ENCODE measurements around the gene GPATCH1. TPM values are rescaled to one million over a fixed set of nuclear protein-coding genes. Genes with fewer than 3 reads are reported as not detected.

Gene GPATCH1
- total and polyA plus RNA-seq, 2 of the 13 experiments (the other 11 are each of a cell fraction or from before 2014, with no cell fraction given) = 6.8 to 6.9 TPM

DNA sequence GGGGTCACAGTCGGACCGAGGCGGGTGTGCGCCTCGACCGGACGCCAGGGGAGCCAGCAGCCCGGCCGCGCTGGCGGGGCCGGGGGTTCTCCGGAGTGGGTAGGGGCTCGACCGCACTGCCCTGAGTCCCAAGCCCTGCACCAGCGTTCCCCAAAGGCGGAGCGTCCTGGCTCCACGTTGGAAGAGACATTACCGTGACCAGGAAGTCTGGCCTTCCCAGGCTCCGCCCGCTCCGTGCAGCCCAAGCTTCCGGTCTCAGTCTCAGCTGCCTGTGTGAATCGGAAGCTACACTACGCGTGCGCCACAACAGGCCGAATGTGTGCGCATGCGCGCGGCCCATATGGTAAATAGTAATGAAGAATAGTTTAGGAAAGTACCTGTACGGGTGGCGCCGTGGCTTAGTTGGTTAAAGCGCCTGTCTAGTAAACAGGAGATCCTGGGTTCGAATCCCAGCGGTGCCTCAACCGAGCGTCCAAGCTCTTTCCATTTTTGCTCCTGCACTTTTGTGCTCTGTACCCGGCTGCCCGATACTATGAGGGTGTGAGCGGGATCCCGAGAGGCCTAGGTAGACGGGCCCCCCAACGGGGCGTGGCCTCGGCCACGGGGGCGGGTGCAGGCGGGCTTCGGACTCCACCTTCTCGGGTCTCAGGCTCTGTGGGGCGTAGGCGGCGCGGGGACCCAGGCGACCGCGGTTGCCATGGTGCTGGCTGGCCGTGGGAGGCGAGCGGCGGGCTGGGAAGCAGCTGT is 95.9 kb downstream of the GPATCH1 start (continued):
- TF ChIP-seq, protein P1, sequence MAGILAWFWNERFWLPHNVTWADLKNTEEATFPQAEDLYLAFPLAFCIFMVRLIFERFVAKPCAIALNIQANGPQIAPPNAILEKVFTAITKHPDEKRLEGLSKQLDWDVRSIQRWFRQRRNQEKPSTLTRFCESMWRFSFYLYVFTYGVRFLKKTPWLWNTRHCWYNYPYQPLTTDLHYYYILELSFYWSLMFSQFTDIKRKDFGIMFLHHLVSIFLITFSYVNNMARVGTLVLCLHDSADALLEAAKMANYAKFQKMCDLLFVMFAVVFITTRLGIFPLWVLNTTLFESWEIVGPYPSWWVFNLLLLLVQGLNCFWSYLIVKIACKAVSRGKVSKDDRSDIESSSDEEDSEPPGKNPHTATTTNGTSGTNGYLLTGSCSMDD (CRISPR knock-in tag; IDR thresholded peaks at IDR 0.05) = no peak
- TF ChIP-seq RBM22 (optimal IDR thresholded peaks at IDR 0.05; ENCODE audit: low read length) (peak; percentile 97), REPIN1 (CRISPR knock-in tag; IDR thresholded peaks at IDR 0.05; ENCODE audit: borderline replicate concordance, low read depth) (peak; percentile 37; the same call in 1 of the 2 replicates), EP300 (IDR thresholded peaks at IDR 0.05; ENCODE audit: low read depth in 2 of 2, low read length in 2 of 2) (0 out of 4 replicates have a peak, but pooled peaks of 1 of the 2 experiments have one; percentile 13), EP300 (CRISPR knock-in tag; IDR thresholded peaks at IDR 0.05; ENCODE audit: borderline replicate concordance) (no peak; the same call in 1 of the 2 replicates), ZNF549 (CRISPR knock-in tag; IDR thresholded peaks at IDR 0.05) (no peak), ZNF709 (CRISPR knock-in tag; IDR thresholded peaks at IDR 0.05) (0 out of 2 replicates have a peak, but pooled peaks have one; percentile 29), SP140L (CRISPR knock-in tag; IDR thresholded peaks at IDR 0.05; ENCODE audit: borderline replicate concordance) (peak; percentile 98), IRF2 (CRISPR knock-in tag; IDR thresholded peaks at IDR 0.05) (peak; percentile 84), FOXK2 (IDR thresholded peaks at IDR 0.05) (peak; percentile 88), FOXA3 (CRISPR knock-in tag; IDR thresholded peaks at IDR 0.05) (peak; percentile 77), ZNF567 (CRISPR knock-in tag; IDR thresholded peaks at IDR 0.05; ENCODE audit: borderline replicate concordance) (peak; percentile 78; the same call in 1 of the 2 replicates), SOX5 (CRISPR knock-in tag; IDR thresholded peaks at IDR 0.05; ENCODE audit: borderline replicate concordance) (peak; percentile 60), RBFOX2 (IDR thresholded peaks at IDR 0.05; ENCODE audit: low read depth, low read length) (peak; percentile 95), KDM5A (IDR thresholded peaks at IDR 0.05; ENCODE audit: borderline replicate concordance, low read length) (peak; percentile 64; the same call in 1 of the 2 replicates), ZNF674 (CRISPR knock-in tag; IDR thresholded peaks at IDR 0.05; ENCODE audit: low read depth) (no peak), TRIM24 (CRISPR knock-in tag; IDR thresholded peaks at IDR 0.05) (no peak)
- TF ChIP-seq, protein P2, sequence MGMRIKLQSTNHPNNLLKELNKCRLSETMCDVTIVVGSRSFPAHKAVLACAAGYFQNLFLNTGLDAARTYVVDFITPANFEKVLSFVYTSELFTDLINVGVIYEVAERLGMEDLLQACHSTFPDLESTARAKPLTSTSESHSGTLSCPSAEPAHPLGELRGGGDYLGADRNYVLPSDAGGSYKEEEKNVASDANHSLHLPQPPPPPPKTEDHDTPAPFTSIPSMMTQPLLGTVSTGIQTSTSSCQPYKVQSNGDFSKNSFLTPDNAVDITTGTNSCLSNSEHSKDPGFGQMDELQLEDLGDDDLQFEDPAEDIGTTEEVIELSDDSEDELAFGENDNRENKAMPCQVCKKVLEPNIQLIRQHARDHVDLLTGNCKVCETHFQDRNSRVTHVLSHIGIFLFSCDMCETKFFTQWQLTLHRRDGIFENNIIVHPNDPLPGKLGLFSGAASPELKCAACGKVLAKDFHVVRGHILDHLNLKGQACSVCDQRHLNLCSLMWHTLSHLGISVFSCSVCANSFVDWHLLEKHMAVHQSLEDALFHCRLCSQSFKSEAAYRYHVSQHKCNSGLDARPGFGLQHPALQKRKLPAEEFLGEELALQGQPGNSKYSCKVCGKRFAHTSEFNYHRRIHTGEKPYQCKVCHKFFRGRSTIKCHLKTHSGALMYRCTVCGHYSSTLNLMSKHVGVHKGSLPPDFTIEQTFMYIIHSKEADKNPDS (CRISPR knock-in tag; IDR thresholded peaks at IDR 0.05) = peak; percentile 72; the same call in 1 of the 2 replicates
- TF ChIP-seq, protein P3, sequence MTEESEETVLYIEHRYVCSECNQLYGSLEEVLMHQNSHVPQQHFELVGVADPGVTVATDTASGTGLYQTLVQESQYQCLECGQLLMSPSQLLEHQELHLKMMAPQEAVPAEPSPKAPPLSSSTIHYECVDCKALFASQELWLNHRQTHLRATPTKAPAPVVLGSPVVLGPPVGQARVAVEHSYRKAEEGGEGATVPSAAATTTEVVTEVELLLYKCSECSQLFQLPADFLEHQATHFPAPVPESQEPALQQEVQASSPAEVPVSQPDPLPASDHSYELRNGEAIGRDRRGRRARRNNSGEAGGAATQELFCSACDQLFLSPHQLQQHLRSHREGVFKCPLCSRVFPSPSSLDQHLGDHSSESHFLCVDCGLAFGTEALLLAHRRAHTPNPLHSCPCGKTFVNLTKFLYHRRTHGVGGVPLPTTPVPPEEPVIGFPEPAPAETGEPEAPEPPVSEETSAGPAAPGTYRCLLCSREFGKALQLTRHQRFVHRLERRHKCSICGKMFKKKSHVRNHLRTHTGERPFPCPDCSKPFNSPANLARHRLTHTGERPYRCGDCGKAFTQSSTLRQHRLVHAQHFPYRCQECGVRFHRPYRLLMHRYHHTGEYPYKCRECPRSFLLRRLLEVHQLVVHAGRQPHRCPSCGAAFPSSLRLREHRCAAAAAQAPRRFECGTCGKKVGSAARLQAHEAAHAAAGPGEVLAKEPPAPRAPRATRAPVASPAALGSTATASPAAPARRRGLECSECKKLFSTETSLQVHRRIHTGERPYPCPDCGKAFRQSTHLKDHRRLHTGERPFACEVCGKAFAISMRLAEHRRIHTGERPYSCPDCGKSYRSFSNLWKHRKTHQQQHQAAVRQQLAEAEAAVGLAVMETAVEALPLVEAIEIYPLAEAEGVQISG (CRISPR knock-in tag; IDR thresholded peaks at IDR 0.05) = peak; percentile 81
- TF ChIP-seq, protein P4, sequence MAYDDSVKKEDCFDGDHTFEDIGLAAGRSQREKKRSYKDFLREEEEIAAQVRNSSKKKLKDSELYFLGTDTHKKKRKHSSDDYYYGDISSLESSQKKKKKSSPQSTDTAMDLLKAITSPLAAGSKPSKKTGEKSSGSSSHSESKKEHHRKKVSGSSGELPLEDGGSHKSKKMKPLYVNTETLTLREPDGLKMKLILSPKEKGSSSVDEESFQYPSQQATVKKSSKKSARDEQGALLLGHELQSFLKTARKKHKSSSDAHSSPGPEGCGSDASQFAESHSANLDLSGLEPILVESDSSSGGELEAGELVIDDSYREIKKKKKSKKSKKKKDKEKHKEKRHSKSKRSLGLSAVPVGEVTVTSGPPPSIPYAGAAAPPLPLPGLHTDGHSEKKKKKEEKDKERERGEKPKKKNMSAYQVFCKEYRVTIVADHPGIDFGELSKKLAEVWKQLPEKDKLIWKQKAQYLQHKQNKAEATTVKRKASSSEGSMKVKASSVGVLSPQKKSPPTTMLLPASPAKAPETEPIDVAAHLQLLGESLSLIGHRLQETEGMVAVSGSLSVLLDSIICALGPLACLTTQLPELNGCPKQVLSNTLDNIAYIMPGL (CRISPR knock-in tag; IDR thresholded peaks at IDR 0.05; ENCODE audit: borderline replicate concordance in 1 of 2, low read depth in 1 of 2) = peak; percentile 98
